ENCODE results near the gene PSMA7.
A peak's percentile ranks its signal among the peaks of the same experiment; 100 is the strongest.

The PSMA7 gene

GRCh38 chr20:62171245-62171644 is 28.1 kb upstream of the PSMA7 start:
- no peak for DNase-seq

- DNase-seq = no peak
These were observed 27.3 kb upstream of the PSMA7 start for GRCh38 chr20:62170536-62170935.

- DNase-seq = no peak
These were observed 25.8 kb upstream of the PSMA7 start for GRCh38 chr20:62168890-62169435.

GRCh38 chr20:62168061-62168460 is 24.9 kb upstream of the PSMA7 start:
- DNase-seq = no peak

- DNase-seq = no peak
These were observed 24.3 kb upstream of the PSMA7 start for GRCh38 chr20:62167474-62167873.

- no peak for DNase-seq
These were observed 22.7 kb upstream of the PSMA7 start for GRCh38 chr20:62165762-62166399.

GRCh38 chr20:62164879-62165761 is 21.9 kb upstream of the PSMA7 start:
- DNase-seq = no peak

- DNase-seq = no peak
These were observed 21.0 kb upstream of the PSMA7 start for GRCh38 chr20:62163986-62164762.

GRCh38 chr20:62163485-62163865 is 20.3 kb upstream of the PSMA7 start:
- DNase-seq = no peak

- no peak for DNase-seq
These were observed 19.7 kb upstream of the PSMA7 start for GRCh38 chr20:62162765-62163484.

GRCh38 chr20:62161347-62161746 is 18.2 kb upstream of the PSMA7 start:
- DNase-seq = no peak

- no peak for DNase-seq
These were observed 17.7 kb upstream of the PSMA7 start for GRCh38 chr20:62160876-62161275.

- no peak for DNase-seq
These were observed 17.1 kb upstream of the PSMA7 start for GRCh38 chr20:62160253-62160652.

GRCh38 chr20:62159839-62160238 is 16.6 kb upstream of the PSMA7 start:
- DNase-seq = no peak

- DNase-seq = no peak
These were observed 15.9 kb upstream of the PSMA7 start for GRCh38 chr20:62159052-62159451.

GRCh38 chr20:62158541-62158940 is 15.3 kb upstream of the PSMA7 start:
- DNase-seq = no peak

GRCh38 chr20:62158088-62158400 is 14.8 kb upstream of the PSMA7 start:
- no peak for DNase-seq

- no peak for DNase-seq
These were observed 14.3 kb upstream of the PSMA7 start for GRCh38 chr20:62157387-62158087.

GRCh38 chr20:62156592-62157386 is 13.6 kb upstream of the PSMA7 start:
- peak; percentile 43 to 71 (median 62) for DNase-seq

- DNase-seq = no peak
These were observed 13.0 kb upstream of the PSMA7 start for GRCh38 chr20:62156254-62156556.

- DNase-seq = no peak
These were observed 12.4 kb upstream of the PSMA7 start for GRCh38 chr20:62155428-62156253.
